ENCODE measurements around the gene WFDC9.

- TF ChIP-seq POLR2AphosphoS5 (IDR thresholded peaks at IDR 0.05; ENCODE audit: low read depth, low read length) (no peak), TAF1 (IDR thresholded peaks at IDR 0.05; ENCODE audit: borderline replicate concordance, insufficient read depth, low read length) (no peak), SIN3A (IDR thresholded peaks at IDR 0.05; ENCODE audit: borderline replicate concordance, insufficient read depth, low read length) (no peak), FOXP2 (optimal IDR thresholded peaks at IDR 0.05; ENCODE audit: borderline replicate concordance, extremely low read depth, extremely low read length, insufficient read depth) (no peak)
- TF ChIP-seq, protein P1, sequence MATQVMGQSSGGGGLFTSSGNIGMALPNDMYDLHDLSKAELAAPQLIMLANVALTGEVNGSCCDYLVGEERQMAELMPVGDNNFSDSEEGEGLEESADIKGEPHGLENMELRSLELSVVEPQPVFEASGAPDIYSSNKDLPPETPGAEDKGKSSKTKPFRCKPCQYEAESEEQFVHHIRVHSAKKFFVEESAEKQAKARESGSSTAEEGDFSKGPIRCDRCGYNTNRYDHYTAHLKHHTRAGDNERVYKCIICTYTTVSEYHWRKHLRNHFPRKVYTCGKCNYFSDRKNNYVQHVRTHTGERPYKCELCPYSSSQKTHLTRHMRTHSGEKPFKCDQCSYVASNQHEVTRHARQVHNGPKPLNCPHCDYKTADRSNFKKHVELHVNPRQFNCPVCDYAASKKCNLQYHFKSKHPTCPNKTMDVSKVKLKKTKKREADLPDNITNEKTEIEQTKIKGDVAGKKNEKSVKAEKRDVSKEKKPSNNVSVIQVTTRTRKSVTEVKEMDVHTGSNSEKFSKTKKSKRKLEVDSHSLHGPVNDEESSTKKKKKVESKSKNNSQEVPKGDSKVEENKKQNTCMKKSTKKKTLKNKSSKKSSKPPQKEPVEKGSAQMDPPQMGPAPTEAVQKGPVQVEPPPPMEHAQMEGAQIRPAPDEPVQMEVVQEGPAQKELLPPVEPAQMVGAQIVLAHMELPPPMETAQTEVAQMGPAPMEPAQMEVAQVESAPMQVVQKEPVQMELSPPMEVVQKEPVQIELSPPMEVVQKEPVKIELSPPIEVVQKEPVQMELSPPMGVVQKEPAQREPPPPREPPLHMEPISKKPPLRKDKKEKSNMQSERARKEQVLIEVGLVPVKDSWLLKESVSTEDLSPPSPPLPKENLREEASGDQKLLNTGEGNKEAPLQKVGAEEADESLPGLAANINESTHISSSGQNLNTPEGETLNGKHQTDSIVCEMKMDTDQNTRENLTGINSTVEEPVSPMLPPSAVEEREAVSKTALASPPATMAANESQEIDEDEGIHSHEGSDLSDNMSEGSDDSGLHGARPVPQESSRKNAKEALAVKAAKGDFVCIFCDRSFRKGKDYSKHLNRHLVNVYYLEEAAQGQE (IDR thresholded peaks at IDR 0.05; ENCODE audit: insufficient read depth in 1 of 2, low read depth in 2 of 2, low read length in 2 of 2) = no peak
Measured at GRCh38 chr20:45670139-45670538, 39.1 kb upstream of the WFDC9 start, which contains the start of gene WFDC11.
